Astrocyte (in vitro differentiated cells and primary cell): ENCODE results near the gene CLNS1A. TPM values are rescaled to one million over a fixed set of nuclear protein-coding genes. Genes with fewer than 3 reads are reported as not detected.

ENCODE experiments used
- DNase-seq: peaks from one replicate; pipeline ENCODE4 v3.0.0-alpha.2; 2010; ENCODE audit warnings: low read depth
- FAIRE-seq: peaks from 2 replicates; lab custom pipeline; 2011; peaks lifted over from hg19 to GRCh38; lab: Jason Lieb, UNC
- H2AFZ ChIP-seq: 2 replicates; pipeline ENCODE4 v1.6.0; 2012; ENCODE audit warnings: low read depth, low read length, inconsistent platforms
- H3K27ac ChIP-seq: 2 replicates; pipeline ENCODE4 v1.5.1; 2011; ENCODE audit warnings: low read depth, low read length, inconsistent platforms
- H3K27me3 ChIP-seq: 2 replicates; pipeline ENCODE4 v1.6.0; 2011; ENCODE audit warnings: low read length, inconsistent platforms; ENCODE audit not compliant: insufficient read depth
- H3K36me3 ChIP-seq: 2 replicates; pipeline ENCODE4 v1.5.1; 2011; ENCODE audit warnings: low read length, inconsistent platforms; ENCODE audit not compliant: insufficient read depth
- H3K4me1 ChIP-seq: 2 replicates; pipeline ENCODE4 v1.5.1; 2011; ENCODE audit warnings: low read length, inconsistent platforms; ENCODE audit not compliant: insufficient read depth
- H3K4me2 ChIP-seq: 2 replicates; pipeline ENCODE4 v1.6.0; 2012; ENCODE audit warnings: low read length, inconsistent platforms
- H3K4me3 ChIP-seq: 2 replicates; pipeline ENCODE4 v1.5.1; 2011; ENCODE audit warnings: low read depth, mild to moderate bottlenecking, low read length, inconsistent platforms; ENCODE audit not compliant: insufficient read depth
- H3K79me2 ChIP-seq: 2 replicates; pipeline ENCODE4 v1.6.0; 2012; ENCODE audit warnings: mild to moderate bottlenecking, low read length, inconsistent platforms; ENCODE audit not compliant: insufficient read depth
- H3K9ac ChIP-seq: 2 replicates; pipeline ENCODE4 v1.6.0; 2012; ENCODE audit warnings: mild to moderate bottlenecking, low read length, inconsistent platforms
- H3K9me3 ChIP-seq: 2 replicates; pipeline ENCODE4 v1.5.1; 2012; ENCODE audit warnings: low read depth, mild to moderate bottlenecking, low read length, inconsistent platforms; ENCODE audit not compliant: insufficient read depth
- H4K20me1 ChIP-seq: 2 replicates; pipeline ENCODE4 v1.6.0; 2012; ENCODE audit warnings: low read length, inconsistent platforms; ENCODE audit not compliant: insufficient read depth
- H3K27ac Mint-ChIP-seq: one replicate; pipeline ENCODE4 v1.8.0; 2021; ENCODE audit warnings: mild to moderate bottlenecking, mixed read lengths; ENCODE audit not compliant: unreplicated experiment
- H3K27me3 Mint-ChIP-seq: one replicate; pipeline ENCODE4 v1.8.0; 2021; ENCODE audit warnings: low read depth, mixed read lengths; ENCODE audit not compliant: unreplicated experiment
- H3K36me3 Mint-ChIP-seq: one replicate; pipeline ENCODE4 v1.8.0; 2021; ENCODE audit warnings: low read depth, mixed read lengths; ENCODE audit not compliant: unreplicated experiment
- H3K4me1 Mint-ChIP-seq: one replicate; pipeline ENCODE4 v1.8.0; 2021; ENCODE audit warnings: low read depth, mixed read lengths; ENCODE audit not compliant: unreplicated experiment
- H3K4me3 Mint-ChIP-seq: one replicate; pipeline ENCODE4 v1.8.0; 2021; ENCODE audit warnings: mild to moderate bottlenecking, moderate library complexity, mixed read lengths; ENCODE audit not compliant: unreplicated experiment
- H3K9me3 Mint-ChIP-seq: one replicate; pipeline ENCODE4 v1.8.0; 2021; ENCODE audit warnings: mild to moderate bottlenecking, mixed read lengths; ENCODE audit not compliant: unreplicated experiment
- CTCF ChIP-seq: IDR thresholded peaks from 2 replicates; pipeline ENCODE4 v1.5.1; 2011; ENCODE audit warnings: low read depth, mild to moderate bottlenecking, inconsistent platforms, low read length, moderate library complexity; ENCODE audit not compliant: insufficient read depth
- EZH2 ChIP-seq: IDR thresholded peaks from 2 replicates; pipeline ENCODE4 v1.6.1; 2012; ENCODE audit warnings: mild to moderate bottlenecking, low read length, inconsistent platforms; ENCODE audit not compliant: insufficient read depth
- total RNA-seq: library from RNA; stranded (reverse); gene quantifications from 2 replicates; pipeline ENCODE4 v1.2.1, GENCODE V29; 2021

The CLNS1A gene
- total RNA-seq, 1 donor from 2014 or later, result 104 TPM

DNA sequence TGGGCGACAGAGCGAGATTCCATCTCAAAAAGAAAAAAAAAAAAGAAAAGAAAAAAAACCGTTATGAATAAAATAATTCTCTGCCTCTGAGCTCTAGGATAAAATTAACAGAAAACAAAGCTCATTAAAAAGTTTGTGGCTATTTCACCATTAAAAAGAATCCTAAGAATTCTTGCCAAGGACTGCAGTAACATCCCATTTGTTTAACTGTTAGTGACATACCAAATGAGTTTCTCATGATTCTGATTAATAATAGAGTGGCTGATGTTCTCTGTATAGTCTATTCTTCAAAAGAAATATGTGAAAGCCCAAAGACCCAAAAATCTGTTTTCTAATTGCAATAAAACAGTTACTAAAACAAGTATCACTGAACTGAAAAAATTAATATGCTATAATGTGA, 19.7 kb downstream of the CLNS1A start:
- TF ChIP-seq EZH2, result no peak
- no peak for TF ChIP-seq CTCF
- peak; percentile 42 for DNase-seq
- Histone ChIP-seq H2AFZ (no peak overlapping the region), H3K4me1 (no peaks in the 10 kb centered on the region), H3K4me2 (no peak overlapping the region), H3K27ac (no peak overlapping the region), H3K79me2 (no peaks in the 10 kb centered on the region), H4K20me1 (no peaks in the 10 kb centered on the region), H3K9ac (no peak overlapping the region), H3K27me3 (no peaks in the 10 kb centered on the region), H3K9me3 (no peaks in the 10 kb centered on the region), H3K4me3 (no peak overlapping the region), H3K36me3 (peaks cover 22% of the 10 kb centered on the region)
- Mint-ChIP-seq H3K27me3 (no peaks in the 10 kb centered on the region), H3K27ac (no peak overlapping the region), H3K9me3 (no peaks in the 10 kb centered on the region), H3K4me3 (no peak overlapping the region), H3K4me1 (no peaks in the 10 kb centered on the region), H3K36me3 (peaks cover 4% of the 10 kb centered on the region)
- FAIRE-seq, result peak; percentile 20

DNA sequence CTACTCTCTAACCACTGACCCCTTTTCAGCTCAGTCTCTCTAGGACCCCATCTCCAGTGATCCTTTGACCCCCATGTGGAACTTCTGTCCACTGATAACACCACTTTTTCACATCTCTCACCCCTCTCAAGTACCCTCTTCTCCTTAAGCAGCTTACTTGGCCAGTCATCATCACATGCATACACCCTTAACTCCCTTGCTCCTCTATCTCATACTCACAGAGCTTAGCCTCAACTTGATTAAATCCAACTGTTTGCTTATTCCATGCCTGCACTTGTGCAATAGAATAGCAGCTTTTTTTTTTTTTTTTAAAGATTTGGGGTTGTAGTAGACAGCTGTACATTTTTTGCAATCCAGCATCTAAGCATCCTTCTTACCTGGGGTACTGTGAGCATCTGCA, 25.7 kb downstream of the CLNS1A start:
- peaks cover 6% of the 10 kb centered on the region for H3K36me3 Mint-ChIP-seq
- H3K27ac Mint-ChIP-seq, result no peak overlapping the region
- Histone ChIP-seq H3K27ac (no peak overlapping the region), H4K20me1 (no peaks in the 10 kb centered on the region), H3K9ac (no peak overlapping the region), H3K4me3 (no peak overlapping the region), H3K4me1 (no peaks in the 10 kb centered on the region), H3K9me3 (no peaks in the 10 kb centered on the region), H3K4me2 (no peak overlapping the region), H2AFZ (no peak overlapping the region), H3K79me2 (no peaks in the 10 kb centered on the region), H3K36me3 (peaks cover 31% of the 10 kb centered on the region), H3K27me3 (no peaks in the 10 kb centered on the region)
- no peak overlapping the region for H3K4me3 Mint-ChIP-seq
- no peaks in the 10 kb centered on the region for H3K4me1 Mint-ChIP-seq
- no peak for TF ChIP-seq CTCF
- TF ChIP-seq EZH2, result no peak
- FAIRE-seq (no peak), DNase-seq (no peak)
- H3K9me3 Mint-ChIP-seq, result no peaks in the 10 kb centered on the region
- H3K27me3 Mint-ChIP-seq, result no peaks in the 10 kb centered on the region

- Histone ChIP-seq H2AFZ (no peak overlapping the region), H3K79me2 (no peaks in the 10 kb centered on the region), H3K27me3 (no peaks in the 10 kb centered on the region), H3K9me3 (no peaks in the 10 kb centered on the region), H3K4me1 (no peaks in the 10 kb centered on the region), H3K9ac (no peak overlapping the region), H3K27ac (no peak overlapping the region), H3K4me3 (no peak overlapping the region), H4K20me1 (no peaks in the 10 kb centered on the region), H3K36me3 (peaks cover 16% of the 10 kb centered on the region), H3K4me2 (no peak overlapping the region)
- no peaks in the 10 kb centered on the region for H3K27me3 Mint-ChIP-seq
- FAIRE-seq (no peak), DNase-seq (no peak)
- H3K4me3 Mint-ChIP-seq, result no peak overlapping the region
- no peaks in the 10 kb centered on the region for H3K9me3 Mint-ChIP-seq
- no peaks in the 10 kb centered on the region for H3K4me1 Mint-ChIP-seq
- peaks cover 3% of the 10 kb centered on the region for H3K36me3 Mint-ChIP-seq
- TF ChIP-seq CTCF, result no peak
- no peak for TF ChIP-seq EZH2
- no peak overlapping the region for H3K27ac Mint-ChIP-seq
Observed at GRCh38 chr11:77609234-77609633, 28.4 kb downstream of the CLNS1A start.
